Breast epithelium (tissue), 4 donors: ENCODE results near the gene NFIX. TPM values are rescaled to one million over a fixed set of nuclear protein-coding genes. Genes with fewer than 3 reads are reported as not detected.
"Not testable (repeated sequence)": the region's sequence is repeated elsewhere in the genome, so short reads cannot be mapped to it uniquely, and the experiment has no call there.

Source experiments
- DNase-seq, 2 donors: peaks; one replicate each; pipeline ENCODE4 v3.0.0-alpha.2; 2019; ENCODE audit warnings: low spot score in 2 of 2
- H3K27ac ChIP-seq, 2 donors: fragments of 200-600 bp; sonication (generic) in 1 of 2; one replicate each; pipeline ENCODE4 v1.5.1; 2016 to 2019; ENCODE audit warnings: mild to moderate bottlenecking in 1 of 2
- H3K27me3 ChIP-seq, 2 donors: fragments of 200-600 bp; sonication (generic) in 1 of 2; one replicate each; pipeline versions ENCODE4 v1.5.1 to v1.6.0; 2017 to 2019; ENCODE audit warnings: control low read depth in 1 of 2, mild to moderate bottlenecking in 1 of 2
- H3K36me3 ChIP-seq: fragments of 200-600 bp; one replicate; pipeline ENCODE4 v1.5.1; 2019
- H3K4me1 ChIP-seq, 2 donors: fragments of 200-600 bp; sonication (generic); one replicate each; pipeline ENCODE4 v1.5.1; 2016 to 2019; ENCODE audit warnings: control low read depth in 1 of 2
- H3K4me3 ChIP-seq, 3 donors: fragments of 200-600 bp; sonication (generic); 1 replicate in 2 of 3; 2 replicates in 1 of 3; pipeline ENCODE4 v1.5.1; 2016 to 2019; ENCODE audit warnings: mild to moderate bottlenecking in 3 of 3, moderate library complexity in 2 of 3
- H3K9me3 ChIP-seq, 2 donors: fragments of 200-600 bp; sonication (generic) in 1 of 2; one replicate each; pipeline ENCODE4 v1.5.1; 2016 to 2019; ENCODE audit warnings: control low read depth in 1 of 2
- CTCF ChIP-seq, 3 donors: fragments of 450-650 bp; IDR thresholded peaks; one replicate each; pipeline ENCODE4 v1.5.1; 2016 to 2017; ENCODE audit warnings: antibody characterized with exemption in 3 of 3, mild to moderate bottlenecking in 3 of 3, moderate library complexity in 3 of 3
- POLR2A ChIP-seq: fragments of 450-650 bp; IDR thresholded peaks from one replicate; pipeline ENCODE4 v1.6.1; 2016; ENCODE audit warnings: antibody characterized with exemption, mild to moderate bottlenecking, moderate library complexity
- POLR2AphosphoS5 ChIP-seq, 3 donors: sonication (generic); formaldehyde crosslinking; IDR thresholded peaks; one replicate each; pipeline ENCODE4 v1.6.1; 2017; ENCODE audit warnings: antibody characterized with exemption in 3 of 3
- intact Hi-C: fragments of 100-400 bp; cut with DNase I; formaldehyde crosslinking; loops from one replicate; pipeline ENCODE4 v1.15.1; 2023; ENCODE audit warnings: low total_unique reads
- total RNA-seq, 3 donors: library from RNA; depleted of rRNA; stranded (reverse); fragments of >200 nt; gene quantifications; one replicate each; pipeline ENCODE4 v1.1.0, GENCODE V29; 2016

Gene NFIX
- total RNA-seq, 3 donors from 2014 or later, result 43.6 to 53.9 (median 52.8) TPM

DNA sequence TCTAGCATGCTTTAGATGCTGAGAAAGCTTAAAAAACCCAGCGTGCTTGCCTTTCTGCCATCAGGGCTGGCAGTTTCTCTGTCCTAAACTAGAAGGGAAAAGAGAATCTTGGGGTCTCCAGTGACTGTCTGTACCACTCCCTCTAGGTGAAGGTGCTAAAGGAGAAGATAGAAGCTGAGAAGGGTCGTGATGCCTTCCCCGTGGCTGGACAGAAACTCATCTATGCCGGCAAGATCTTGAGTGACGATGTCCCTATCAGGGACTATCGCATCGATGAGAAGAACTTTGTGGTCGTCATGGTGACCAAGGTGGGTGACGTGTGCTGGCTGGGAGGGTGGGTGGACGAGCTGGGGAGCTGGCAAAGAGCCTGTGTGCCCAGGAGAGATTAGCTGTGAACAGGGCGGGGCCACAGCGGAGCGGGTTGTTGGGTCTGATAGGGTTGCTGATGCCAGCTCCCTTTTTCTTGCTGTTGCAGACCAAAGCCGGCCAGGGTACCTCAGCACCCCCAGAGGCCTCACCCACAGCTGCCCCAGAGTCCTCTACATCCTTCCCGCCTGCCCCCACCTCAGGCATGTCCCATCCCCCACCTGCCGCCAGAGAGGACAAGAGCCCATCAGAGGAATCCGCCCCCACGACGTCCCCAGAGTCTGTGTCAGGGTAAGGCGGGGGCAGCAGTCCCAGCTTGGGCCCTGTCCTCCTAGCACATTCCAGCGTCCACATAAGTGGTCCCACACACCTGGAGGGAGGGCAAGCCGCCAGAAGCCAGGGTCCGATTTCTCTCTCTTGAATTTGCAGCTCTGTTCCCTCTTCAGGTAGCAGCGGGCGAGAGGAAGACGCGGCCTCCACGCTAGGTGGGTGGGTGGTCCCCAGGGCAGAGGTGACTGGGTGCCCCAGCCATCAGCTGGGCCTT lies 47.3 kb upstream of the NFIX start:
- H3K36me3 ChIP-seq, result peaks cover 21% of the 10 kb centered on the region
- intact Hi-C loops, result no loop called here
- H3K4me3 ChIP-seq, result no peak overlapping the region
- no peak for TF ChIP-seq CTCF (IDR thresholded peaks at IDR 0.05)
- TF ChIP-seq POLR2AphosphoS5 (IDR thresholded peaks at IDR 0.05), result no peak
- TF ChIP-seq POLR2A, result no peak
- H3K4me1 ChIP-seq, result peaks cover 0 to 8% of the 10 kb centered on the region in 2 donors
- H3K27me3 ChIP-seq, result no peaks in the 10 kb centered on the region
- DNase-seq, result no peak
- H3K9me3 ChIP-seq, result no peaks in the 10 kb centered on the region
- H3K27ac ChIP-seq, result no peak overlapping the region

GRCh38 chr19:12948612-12949362 lies 46.5 kb upstream of the NFIX start:
- no peak for DNase-seq
- Histone ChIP-seq H3K4me1 (peaks cover 0 to 8% of the 10 kb centered on the region in 2 donors), H3K9me3 (no peaks in the 10 kb centered on the region), H3K27me3 (no peaks in the 10 kb centered on the region), H3K36me3 (peaks cover 17% of the 10 kb centered on the region), H3K27ac (no peak overlapping the region), H3K4me3 (no peak overlapping the region)
- TF ChIP-seq POLR2A, result no peak
- no peak for TF ChIP-seq CTCF (IDR thresholded peaks at IDR 0.05)
- TF ChIP-seq POLR2AphosphoS5 (IDR thresholded peaks at IDR 0.05), result no peak
- intact Hi-C loops, result no loop called here

DNA sequence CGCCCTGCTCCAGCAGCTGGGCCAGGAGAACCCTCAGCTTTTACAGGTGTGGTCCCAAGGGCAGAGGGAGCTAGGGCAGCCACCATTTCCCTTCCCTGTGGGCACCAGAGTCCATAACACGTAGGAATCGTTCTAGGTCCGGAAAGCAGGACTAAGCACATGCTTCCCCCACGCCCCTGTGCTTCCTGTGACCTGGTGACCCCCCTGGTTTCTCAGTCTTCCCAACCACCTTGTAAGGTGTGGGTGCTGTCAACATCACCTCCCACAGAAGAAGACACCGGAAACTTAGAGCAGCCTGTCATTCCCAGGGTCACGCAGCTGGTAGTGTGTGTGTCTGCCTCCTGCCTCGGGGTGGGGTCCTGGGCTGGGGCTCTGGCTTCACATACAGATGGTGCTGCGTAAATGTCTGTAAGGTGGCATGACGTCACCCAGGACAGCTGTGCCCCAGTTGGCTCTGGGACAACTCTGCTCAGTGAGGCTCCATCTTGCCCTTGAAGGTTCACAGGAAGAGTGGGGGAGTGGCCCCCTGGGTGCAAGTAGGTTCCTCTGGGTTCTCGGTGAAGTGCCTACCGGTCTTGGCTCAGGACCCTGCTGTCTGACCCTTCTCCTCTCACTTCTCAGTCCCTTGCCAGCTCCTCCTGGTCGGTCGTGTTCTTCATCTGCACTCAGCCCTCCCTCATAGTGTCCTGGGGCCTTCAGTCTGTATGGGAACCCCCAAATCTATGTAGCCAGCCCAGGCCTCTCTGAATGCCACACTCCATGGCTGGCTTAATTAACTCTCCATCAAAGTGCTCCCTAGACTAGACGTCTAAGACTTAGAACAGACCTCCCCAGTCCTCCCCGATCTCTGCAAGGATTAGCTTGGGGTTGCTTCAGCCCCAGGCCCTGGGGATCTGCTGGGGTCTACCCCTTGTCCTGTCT lies 45.7 kb upstream of the NFIX start:
- TF ChIP-seq CTCF (IDR thresholded peaks at IDR 0.05) (no peak), POLR2AphosphoS5 (IDR thresholded peaks at IDR 0.05) (no peak), POLR2A (no peak)
- H3K4me1 ChIP-seq, result peaks cover 0 to 8% of the 10 kb centered on the region in 2 donors
- no peak for DNase-seq
- no peaks in the 10 kb centered on the region for H3K9me3 ChIP-seq
- no peak overlapping the region for H3K27ac ChIP-seq
- intact Hi-C loops, result no loop called here
- peaks cover 17% of the 10 kb centered on the region for H3K36me3 ChIP-seq
- H3K4me3 ChIP-seq, result no peak overlapping the region
- H3K27me3 ChIP-seq, result no peaks in the 10 kb centered on the region

DNA sequence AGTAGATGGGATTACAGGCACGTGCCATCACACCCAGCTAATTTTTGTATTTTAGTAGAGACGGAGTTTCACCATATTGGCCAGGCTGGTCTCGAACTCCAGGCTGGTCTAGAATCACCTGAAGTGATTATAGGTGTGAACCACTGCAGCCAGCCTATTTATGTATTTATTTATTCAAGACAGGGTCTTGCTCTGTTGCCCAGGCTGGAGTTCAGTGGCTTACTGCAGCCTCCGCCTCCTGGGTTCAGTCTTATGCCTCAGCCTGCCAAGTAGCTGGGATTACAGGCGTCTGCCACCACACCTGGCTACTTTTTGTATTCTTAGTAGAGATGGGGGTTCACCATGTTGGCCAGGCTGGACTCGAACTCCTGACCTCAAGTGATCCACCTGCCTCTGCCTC lies 43.2 kb upstream of the NFIX start:
- Histone ChIP-seq H3K36me3 (peaks cover 17% of the 10 kb centered on the region), H3K27ac (peak overlapping the region in 1 of 2 donors; percentile 15)
- H3K4me3 ChIP-seq, H3K27me3 ChIP-seq, intact Hi-C loops, H3K9me3 ChIP-seq, DNase-seq, H3K4me1 ChIP-seq: not testable (repeated sequence)

- Histone ChIP-seq H3K36me3 (peaks cover 17% of the 10 kb centered on the region), H3K27me3 (no peaks in the 10 kb centered on the region), H3K9me3 (no peaks in the 10 kb centered on the region), H3K4me3 (no peak overlapping the region), H3K4me1 (peaks cover 6 to 7% of the 10 kb centered on the region in 2 donors), H3K27ac (peak overlapping the region in 1 of 2 donors; percentile 15)
- intact Hi-C loops, result no loop called here
- TF ChIP-seq POLR2A (no peak), POLR2AphosphoS5 (IDR thresholded peaks at IDR 0.05) (no peak), CTCF (IDR thresholded peaks at IDR 0.05) (no peak)
- no peak for DNase-seq
Observed at GRCh38 chr19:12952488-12953137, 42.7 kb upstream of the NFIX start.
